ENCODE measurements around the gene ACSL6.

Gene ACSL6

DNA sequence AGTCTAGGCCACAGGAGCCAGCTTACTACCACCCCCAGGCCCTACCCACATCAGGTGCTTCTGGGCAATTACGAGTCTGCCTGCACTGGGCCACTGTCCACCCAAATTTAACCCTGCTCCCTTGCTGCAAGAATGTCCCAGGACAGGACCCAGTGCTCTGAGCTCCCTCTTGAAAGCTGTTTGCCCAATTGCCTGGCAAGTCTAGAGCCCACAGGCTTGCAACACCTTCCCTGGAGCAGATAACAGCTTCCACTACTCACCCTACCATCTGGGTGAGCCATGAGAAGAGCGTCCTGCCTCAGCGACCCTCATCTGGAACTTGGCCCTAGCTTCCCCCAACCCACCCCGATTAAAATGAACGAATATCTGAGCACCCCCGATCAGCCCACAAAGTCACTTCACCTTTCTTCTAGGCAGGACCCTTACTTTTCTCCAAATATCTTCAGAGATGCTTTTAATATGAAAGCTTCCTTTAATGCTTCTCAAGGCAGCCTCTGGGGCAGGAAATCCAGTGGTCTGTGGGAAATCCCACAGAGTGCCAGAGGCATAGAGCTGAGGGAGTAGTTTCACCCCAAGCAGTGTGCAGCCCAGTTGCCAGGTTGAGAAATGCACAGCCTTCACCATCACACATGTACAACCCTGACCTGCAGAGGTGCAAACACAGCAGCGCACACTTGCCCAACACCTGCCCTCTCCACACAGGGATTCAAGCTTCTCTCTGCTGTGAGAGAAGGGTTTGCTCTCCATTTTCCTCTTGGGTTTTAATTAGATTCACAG, 10.6 kb downstream of the ACSL6 start:
- no peak for DNase-seq (ENCODE audit: low read depth, low spot score)

DNA sequence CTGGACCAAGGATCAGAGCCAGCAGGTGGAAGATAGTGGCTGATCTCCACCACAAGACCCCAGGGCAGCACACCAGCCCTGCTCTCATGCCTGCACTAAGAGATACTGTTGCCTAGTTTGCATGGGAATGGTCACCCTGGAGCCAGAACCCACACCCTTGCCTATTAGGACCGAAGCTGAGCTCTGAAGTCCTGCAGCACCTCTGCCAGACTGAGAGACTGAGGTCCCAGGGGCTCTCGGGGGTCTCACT, 11.3 kb downstream of the ACSL6 start:
- no peak for DNase-seq (ENCODE audit: low read depth, low spot score)

DNA sequence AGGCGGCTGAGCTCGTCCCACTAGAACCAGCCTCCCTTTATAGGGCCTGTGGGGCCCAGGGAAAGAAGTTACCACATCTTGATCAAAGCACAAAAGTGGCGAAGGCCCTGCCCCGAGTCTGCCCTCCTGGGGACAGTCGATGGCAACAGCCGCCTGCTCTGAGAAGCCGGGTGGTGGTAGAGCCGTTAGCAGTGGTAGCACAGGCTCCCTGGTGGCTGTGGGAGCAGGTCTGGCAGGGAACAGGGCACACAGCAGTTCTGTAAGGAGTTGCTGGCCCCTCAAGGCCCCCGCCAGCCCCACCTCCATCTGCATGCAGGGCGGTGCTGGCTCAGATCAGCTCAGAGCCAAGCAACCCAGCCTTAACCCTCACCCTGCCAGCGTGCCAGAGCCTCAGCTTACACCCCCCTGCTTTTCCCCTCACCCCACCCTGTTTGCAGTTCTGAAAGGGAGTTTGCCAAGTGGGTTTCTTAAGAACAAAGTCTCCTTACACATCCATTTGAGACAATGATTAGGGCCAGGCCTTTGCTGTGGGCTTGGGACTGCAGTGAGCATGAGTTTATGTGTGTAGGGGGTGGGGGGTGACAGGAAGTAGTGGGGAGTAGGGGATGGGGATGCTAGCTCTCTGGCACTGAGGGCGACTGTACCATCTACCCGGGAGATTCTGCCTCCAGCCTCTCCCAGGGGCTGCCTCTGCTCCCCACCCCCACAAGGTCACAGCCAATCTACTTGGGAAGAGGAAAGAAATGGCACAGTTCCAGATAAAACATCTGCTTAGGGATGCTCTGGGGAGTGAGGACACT, 11.8 kb downstream of the ACSL6 start:
- DNase-seq (ENCODE audit: low read depth, low spot score): no peak

DNA sequence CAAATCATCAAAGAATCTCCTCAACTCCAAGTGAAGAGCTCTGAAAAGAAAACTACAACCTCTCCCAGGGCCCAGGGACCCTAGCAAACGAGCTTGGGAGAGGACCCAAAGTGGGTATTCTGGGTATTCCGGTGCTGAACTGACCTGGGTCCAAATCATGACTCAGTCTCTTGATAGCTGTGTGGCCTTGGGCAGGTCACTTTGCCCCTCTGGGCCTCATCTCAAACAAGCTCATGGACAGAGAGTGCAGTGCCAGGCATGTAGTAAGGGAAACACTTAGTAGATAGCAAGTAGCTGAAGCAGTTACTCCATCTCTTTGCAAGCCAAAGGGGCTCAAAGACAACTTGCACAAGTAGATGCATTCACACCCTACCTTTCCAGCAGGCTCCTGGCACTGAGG, 12.4 kb downstream of the ACSL6 start:
- DNase-seq (ENCODE audit: low read depth, low spot score): no peak

DNA sequence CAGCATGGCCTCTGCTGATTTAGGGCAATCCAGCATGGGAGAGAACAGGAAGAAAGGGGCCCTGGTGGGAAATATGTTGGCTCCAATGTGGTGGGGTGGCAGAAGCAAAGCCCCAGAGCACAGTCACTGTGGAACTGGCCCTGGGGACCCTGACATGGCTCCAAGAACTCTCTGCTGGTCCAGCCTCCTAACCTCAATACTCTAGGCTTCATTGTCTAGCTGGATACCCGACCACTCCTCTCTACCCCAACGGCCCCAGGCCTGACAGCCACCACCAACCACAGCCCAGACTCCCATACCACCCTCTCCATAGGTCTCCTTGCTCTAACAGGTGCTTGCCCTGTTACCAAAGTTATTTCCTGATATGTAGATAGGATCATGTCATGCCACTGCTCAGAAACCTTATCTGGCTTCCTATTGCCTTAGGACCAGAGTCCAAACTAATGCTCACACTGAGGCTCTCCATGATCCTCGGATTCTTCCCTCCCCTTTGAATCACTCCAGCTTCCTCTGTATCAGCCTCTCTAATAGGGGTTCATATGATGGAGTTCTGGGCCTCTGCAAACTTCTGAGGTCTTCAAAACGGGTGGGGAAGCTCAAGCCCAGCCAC, 12.9 kb downstream of the ACSL6 start:
- no peak for DNase-seq (ENCODE audit: low read depth, low spot score)

DNA sequence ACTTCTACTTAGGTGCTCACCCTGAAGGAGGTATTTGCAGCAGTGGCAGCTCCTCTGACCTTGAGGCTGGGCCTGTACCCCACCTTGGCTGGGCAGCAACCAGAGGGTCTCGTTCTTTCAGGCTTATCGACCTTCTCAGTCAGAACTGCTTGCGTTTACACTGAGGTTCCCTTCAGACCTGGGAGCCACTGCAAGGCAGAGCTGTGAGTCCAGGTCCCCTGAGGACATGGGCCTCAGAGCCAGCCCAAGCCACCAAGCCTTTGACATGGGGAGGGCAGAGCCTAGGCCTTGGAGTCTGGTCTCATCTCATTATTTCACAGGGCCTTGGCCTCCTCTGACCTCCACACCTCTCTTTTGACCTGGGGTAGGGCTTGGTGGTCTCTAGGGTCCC, 13.7 kb downstream of the ACSL6 start:
- DNase-seq (ENCODE audit: low read depth, low spot score): no peak

DNA sequence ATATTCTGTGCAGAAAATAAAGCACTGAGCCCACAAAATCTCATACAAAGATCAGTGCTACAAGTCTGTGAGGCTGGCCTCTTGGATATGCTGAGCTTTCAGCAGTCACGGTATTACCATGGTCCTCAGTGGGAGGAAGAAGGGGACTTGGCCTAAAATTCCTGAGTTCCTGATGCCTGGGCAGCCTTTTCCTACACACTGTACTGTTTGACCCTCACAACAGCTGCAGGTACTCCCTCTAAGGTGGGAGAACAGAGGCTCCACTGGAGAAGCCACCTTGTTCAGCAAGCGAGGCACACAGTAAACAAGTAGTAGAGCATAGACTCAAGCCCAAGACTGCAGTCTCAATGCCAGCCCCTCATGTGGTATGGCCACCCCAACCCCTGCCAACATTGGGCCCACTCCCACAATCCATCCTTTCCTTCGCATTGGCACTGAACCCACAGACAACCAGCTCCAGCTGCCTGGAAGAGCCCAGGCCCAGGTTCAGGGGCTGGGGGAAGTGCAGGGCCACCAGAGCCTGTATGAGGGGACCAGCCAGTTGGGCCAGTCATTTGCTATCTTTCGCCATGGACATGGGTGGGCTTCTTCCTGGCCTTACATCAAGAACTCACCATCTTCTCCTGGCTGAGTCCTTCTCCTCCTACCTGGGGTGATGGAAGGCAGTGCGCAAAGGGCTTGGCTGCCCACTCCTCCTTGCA, 14.3 kb downstream of the ACSL6 start:
- DNase-seq (ENCODE audit: low read depth, low spot score): no peak

DNA sequence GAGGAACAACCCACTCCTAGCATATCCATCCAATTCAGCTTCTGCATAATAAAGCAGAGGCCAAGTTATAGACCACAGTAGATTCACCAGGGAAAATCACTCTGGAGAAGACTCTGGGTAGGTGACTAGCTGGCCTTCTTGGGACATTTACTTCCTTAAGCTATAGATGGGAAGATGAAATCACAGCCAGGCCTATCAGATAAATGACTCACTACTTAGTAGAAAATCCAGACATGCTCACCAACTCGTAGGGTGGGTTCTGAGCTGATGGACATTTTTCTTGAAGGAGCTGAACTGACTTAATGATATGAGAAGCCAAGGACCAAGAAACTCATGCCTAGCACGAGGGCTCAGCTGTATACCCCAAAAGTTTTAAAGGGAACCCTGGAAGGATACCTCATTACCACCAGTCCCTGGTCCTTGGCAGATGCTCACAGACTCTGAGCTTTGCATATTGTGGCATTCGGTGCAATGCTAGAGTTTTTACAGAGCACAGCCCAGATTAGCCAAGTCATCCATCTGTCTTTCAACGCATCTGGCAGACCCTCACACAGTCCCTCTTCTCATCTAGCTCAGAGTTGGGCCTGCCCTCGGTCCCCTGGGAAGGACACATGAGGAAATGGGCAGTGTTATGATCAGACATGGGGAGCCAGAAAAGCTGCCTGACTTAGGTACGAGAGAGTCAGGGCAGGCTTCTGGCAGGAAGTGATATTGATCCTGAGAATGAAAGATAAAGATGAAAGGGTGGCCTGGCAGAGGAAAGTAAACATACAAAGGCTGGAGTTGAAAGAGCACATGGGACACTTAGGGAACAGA, 15.0 kb downstream of the ACSL6 start:
- no peak for DNase-seq (ENCODE audit: low read depth, low spot score)

DNA sequence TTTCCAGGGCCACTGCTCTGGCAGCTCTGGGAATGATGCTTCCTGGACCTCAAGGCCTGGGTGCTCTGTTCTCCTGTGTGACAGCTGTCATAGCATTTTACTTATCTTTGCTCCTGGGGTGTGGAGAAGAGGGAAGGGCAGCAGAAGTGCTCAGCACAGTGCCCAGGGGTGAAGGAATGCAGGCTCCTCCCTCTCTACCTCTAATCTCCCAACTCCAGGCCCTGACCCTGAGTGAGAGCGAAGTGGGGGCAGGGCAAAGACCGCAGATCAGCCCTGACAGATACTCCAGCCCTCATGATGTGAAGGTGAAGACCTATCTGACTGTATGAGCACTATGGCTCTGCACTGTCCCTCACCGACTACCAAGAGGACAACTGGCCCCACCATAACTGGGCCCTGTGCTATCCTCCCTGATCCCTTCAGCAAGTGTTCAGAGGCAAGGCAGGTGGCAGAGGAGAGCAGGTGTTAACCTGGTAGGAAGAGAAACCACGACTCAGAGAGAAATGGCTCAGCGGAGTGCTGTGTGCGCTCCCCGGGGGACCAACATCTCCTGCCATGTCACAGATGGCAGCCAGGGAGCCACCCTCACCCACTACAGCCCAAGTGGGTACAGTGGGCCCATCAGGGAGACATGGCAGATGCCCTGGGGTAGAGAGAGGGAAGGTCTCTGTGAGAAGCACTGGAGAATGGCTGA, 16.8 kb downstream of the ACSL6 start:
- DNase-seq (ENCODE audit: low read depth, low spot score): peak; percentile 59

DNA sequence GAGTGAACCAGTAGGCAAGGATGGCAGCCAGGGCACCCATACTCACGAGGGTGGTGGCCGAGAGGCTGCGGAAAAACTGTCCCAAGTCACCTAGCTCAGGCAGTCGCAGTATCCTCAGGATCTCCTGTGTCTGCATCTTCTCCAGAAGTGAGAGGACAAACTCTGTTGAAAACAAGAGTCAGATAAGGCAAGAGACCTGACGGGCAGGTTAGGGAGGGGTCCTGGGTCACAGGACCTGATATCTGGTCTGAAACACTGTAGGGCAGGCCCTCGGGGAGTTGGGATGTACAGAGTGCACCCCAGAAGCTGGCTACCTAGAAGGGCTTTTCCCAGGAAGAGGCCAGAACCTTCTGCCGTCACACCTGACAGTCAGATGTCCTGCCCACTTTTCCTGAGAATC, 17.4 kb downstream of the ACSL6 start:
- no peak for DNase-seq (ENCODE audit: low read depth, low spot score)

DNA sequence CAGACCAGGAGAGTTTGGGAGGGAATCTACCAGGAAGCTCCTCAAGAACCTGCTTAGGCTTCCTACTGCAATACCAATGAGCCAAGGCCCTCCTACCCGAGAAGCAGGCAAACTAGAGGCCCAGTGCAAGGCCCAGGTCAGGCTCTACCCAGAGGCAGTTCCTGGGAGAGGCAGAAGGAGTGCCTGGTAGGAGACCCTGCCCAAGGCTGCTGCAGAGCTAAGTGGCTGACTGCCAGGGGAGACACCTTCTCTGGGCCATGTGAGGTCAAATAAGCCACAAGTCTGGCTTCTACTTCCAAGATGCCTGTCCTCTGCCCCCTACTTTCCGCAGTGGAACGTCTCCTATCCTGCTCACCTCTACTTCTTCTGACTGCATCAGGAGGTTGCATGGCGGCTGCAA, 17.8 kb downstream of the ACSL6 start:
- DNase-seq (ENCODE audit: low read depth, low spot score): no peak

DNA sequence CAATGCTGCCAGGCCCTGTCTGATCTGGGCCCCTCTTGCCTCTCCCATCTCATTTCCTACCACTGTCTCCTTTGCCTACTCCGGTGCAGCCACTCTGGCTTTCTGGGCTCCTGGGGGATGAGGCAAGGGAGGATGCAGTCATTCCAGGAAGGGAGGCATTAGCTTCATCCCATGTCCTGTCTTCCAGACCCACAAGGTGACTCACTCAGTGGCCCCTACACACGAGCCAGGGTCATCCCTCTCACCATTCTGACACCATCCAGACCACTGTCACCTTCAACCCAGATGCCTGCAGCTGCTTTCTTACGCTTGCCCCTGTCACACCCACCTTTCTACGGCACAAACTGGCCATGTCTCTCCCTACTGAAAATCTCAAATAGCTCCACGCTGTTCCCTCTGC, 19.1 kb downstream of the ACSL6 start:
- no peak for DNase-seq (ENCODE audit: low read depth, low spot score)

DNA sequence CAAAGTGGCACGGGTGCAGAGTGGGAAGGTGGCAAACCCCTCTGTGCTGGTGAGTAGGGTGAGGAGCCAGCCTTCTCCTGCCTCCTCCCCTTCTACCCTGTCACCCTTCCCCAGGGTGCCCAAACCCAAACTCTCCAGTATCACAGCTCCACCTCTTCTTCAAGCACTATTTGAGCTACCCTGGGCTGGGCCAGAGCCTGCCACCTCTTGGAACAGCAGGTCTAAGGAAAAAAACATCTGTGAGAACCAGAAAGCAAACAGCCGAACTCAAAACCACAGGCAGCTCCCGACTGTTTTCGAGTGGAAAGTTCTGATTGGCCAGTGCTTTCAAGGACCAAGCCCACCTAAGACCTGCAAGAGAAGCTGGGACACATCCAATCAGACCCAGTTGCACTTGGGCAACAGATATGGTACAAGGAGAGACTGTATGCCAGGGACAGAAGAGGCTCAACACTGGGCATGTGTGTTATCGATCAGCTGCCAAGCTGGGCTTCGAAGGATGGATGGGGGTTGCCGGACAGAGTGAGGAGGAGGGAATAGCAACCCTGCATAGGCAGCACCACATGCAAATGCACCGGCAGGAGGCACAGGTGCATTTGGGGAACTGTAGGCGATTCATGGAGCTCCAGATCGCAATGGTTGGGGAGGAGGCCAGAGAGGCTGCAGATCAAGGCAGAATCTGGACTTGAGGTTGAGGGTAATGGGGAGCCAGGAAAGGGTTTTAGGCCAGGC, 19.7 kb downstream of the ACSL6 start:
- no peak for DNase-seq (ENCODE audit: low read depth, low spot score)

DNA sequence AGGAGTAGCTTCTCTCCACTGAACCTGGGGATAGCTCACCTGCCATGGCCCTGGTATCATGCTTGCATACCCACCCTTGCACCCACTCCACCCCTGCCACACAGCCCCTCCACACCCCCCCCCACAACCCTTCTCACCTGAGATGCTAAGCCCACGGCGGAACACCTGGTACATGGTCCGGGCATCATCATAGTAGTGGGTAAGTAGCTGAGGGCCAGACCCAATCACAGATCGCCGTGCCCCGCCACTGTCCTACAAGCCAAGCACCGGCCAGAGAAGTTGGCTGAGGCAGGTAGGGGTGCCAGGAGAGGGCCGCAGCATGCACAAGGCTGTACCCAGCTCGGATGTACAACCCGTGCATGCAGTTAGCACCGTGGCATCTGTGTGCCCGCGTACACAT, 20.7 kb downstream of the ACSL6 start:
- no peak for DNase-seq (ENCODE audit: low read depth, low spot score)

DNA sequence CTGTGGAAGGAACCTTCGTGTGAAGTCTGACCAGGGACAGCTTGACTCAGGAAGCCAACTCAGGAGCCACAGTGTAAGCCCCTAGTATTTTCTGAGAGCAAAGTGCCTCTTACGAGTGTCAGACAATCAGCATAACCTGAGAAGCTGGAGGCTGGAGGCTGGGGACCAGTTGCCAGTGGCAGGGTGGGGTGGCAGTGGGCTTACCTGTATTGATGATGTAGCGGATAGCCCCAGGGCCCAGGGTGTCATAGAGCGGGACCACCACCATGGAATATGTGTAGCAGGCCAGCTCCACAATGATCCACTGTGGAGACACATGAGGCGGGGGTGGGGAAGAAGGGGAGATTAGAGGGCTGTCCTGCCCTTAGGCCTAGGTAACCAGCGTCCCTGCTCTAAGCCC, 22.9 kb downstream of the ACSL6 start:
- no peak for DNase-seq (ENCODE audit: low read depth, low spot score)

DNA sequence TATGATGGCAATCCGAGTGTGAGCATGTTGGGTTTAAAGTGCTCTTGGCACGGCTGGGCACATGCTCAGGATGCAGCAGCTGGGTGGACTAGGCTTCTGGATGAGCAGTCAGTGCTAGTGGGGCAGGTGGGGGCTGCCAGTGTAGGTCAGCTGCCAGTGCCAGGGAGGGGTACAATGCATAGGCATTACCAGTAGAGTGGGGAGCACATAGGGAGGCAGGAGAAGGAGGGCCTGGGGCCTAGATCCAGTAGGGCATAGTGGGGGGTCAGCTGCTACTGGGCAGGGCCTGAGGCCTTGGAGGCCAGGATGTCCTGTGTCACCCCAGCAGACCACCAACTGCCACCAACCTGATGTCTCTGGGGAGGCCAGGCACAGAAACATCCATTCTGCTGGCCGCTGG, 24.2 kb downstream of the ACSL6 start:
- DNase-seq (ENCODE audit: low read depth, low spot score): no peak

DNA sequence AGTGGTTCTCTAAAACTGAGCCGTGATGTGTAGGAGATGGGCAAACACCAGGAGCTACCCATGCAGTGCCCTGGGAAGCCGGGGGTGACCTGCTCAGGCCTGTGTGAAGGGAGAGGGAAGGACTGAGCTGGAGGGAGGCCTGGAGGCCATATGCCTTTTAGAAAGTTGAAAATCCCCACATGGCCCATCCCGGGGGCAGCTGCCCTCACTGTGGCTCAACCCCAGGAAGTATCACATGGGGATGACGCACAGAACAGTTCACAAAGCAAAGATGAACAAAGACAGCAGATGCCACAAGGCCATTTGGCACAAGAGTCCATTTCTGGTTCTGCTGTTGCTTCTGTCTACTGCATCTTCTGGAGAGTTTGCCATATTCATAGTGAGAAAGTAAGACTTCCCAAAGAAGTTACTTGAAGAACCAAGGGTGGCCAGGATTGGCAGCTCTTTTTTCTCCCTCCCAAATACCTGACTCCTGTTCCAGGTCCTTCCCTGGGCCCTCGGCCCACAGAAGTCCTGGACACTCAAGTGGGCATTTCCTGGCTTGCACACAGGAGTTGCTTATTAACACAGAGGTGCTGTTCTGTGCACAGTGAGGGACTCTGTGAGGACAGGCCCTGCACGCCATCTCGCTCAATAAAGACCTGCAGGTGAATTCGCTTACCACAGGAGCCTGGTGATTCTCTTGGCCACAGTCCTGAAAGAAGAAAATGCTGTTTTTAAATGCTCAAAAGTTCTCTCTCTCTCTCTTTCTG, 25.1 kb downstream of the ACSL6 start:
- DNase-seq (ENCODE audit: low read depth, low spot score): no peak

DNA sequence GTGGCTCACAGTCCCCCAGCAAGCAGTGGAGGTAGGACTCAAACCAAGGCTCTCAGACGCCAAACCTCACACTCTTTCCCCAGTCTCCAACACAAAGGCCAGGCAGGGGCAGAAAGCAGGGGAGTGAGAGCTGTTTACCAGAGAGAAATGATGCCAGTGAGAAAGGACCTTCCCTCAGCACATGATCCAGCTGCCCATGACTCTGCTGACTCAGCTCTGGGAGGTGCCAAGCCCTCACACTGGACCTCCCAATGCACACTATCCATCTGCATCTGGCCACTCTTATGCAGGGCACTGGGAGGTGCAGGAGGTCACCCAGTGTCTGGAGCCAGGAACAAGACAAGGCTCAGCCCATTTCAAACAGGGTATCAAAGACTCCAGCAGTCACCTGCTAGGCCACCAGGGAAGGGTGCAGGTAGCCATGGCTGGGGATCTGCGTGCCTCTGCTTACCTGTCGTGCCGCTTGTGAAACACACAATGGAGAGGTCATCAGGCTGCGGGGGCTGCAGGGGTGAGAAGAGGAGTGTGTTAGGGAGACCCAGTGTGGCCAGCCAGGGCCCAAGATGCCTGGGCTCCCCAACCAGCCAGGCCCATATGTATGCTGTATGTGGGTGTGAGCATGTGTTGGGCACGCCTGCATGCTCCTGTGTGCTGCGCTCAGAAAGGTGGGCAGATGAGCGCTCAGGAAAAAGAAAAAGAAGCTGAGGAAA, 26.3 kb downstream of the ACSL6 start:
- no peak for DNase-seq (ENCODE audit: low read depth, low spot score)

DNA sequence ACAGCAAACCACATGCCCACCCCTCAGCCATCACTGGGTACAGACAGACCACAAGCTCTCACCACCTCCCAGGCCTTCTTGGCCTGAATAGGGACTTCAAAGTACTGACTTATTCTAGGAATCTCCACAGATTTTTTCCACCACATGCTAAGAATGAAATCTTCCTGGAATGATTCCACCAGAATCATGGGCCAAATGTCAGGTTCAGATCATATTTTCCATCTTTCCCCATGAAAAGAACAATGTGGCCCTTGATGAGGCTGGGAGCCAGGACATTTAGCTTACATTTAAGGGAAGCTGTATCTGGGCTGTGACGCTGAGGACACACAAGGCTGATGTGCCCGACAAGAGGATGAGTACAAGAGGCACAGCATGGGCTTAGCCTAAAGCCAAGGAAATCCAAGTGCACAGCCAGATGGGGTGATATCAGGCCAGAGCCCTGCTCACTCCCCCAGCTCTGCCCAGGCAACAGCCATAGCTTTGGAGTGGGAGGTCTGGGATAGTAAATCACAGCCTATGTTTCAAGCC, 28.1 kb downstream of the ACSL6 start:
- DNase-seq (ENCODE audit: low read depth, low spot score): no peak

All from ELF-1 (cell line).